NCI-H2196 treated with DMSO at 0.1 percent for 48 hours (cell line): ENCODE results near the gene UGT1A8.
"Not testable (repeated sequence)": the region's sequence is repeated elsewhere in the genome, so short reads cannot be mapped to it uniquely, and the experiment has no call there.

Source experiments
- DNase-seq: peaks from one replicate; lab custom pipeline; 2025; ENCODE audit not compliant: unreplicated experiment; lab: John Stamatoyannopoulos, UW

Gene UGT1A8

DNA sequence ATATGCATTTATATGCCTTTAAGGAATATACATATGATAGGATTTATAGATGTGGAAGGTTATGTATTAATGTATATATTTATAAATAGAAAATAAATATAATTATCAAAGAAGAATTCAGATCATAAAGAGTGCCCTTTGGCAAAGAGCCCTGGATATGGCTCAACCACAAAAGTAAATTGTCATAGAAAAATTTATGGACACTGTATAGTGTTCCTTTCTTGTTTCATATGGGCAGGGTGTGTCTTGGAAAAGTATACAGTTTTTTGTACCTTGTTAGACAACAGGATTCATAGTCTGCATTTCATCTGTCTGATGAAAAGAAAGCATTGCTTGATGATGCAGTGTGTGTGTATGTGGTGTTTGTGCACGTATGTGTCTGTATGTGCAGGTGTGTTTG is 67.2 kb downstream of the UGT1A8 start:
- DNase-seq, result no peak

DNA sequence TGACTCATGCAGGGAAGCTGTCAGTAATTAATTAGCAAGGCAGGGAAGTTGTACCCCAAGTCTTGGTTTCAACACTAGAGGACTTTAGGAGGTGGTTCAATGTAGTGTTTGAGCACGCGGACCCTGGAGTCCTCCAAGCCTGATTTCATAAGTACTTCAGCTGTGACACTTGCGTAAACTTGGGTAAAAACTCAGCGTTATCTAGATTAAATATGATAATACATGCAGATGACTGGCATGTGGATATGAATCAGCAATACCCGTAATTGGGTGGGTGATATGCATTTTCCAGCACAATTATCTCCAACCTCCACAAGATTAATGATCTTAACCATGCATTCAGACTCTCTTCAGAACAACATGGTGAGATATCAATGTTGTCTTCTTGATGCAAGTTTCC is 69.5 kb downstream of the UGT1A8 start:
- no peak for DNase-seq

DNA sequence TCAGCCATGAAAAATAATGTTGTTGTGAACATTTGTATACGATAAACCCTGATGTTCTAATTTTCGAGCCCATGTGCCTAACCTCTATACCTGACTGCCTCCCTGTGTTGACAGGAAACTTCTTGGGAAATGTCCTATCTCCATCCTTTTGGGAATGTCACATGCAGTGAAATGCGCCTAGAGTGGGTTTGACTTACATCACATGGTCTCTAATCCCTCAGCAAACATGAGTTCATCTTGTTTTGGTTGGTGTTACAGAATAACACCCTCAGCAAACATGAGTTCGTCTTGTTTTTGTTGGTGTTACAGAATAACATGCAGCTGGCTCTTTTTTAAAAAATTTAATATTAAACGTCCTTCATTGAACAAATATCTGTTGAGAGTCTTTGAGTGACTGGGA is 70.9 kb downstream of the UGT1A8 start:
- no peak for DNase-seq

DNA sequence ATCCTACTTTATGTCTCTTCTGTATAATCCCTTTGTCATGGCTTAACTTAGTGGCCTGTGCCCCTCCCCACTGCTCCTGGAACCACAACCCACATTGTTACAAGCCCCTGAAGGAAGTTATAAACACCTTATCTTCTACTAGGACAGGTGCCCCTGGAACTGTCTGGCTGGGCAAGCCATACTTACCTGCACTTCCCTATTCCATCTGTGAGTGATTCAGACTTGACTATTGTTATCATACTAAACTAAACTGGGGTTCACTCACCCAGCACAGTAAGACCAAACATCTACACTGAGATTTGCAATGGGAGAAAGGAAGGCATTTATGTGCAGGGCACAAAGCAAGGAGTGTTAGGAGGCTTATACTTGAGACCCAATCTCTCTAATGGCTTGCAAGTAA is 71.6 kb downstream of the UGT1A8 start:
- DNase-seq, result no peak

DNA sequence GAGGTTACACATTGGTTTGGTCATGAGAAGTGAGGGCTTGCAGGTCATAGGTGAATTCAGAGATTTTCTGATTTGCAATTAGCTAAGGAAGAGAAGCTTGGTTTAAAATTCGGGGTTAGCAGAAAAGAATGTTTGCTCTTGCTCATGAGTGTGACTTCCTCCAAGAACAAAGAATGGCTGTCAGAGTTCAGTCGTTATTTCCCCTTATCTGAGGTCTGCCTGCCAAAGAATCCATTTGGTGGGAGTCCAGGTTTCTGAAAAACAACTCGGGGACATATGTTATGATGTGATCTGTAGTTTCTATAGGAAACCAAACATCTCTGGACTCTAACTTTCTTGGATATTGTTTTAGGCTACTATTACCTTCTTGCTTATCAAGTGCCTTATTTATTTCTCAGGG is 72.1 kb downstream of the UGT1A8 start:
- DNase-seq, result no peak

DNA sequence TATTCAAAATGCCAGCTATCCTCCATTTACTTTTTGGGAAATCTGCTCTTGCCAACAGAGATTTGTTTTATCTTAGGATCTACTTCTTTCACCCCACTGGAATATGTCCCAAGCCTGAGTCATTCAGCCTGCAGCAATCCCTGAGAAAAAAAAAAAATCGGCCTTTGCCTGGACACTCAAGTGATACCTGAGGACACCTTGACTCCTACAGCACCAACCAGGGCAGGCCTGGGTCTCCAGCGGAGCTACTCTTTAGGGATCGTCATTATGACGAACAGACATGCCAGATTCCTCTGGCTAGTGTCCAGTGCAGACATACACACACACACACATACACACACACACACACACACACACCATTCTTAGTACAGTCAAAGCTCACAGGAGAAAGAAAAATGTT is 73.0 kb downstream of the UGT1A8 start:
- DNase-seq, result no peak

DNA sequence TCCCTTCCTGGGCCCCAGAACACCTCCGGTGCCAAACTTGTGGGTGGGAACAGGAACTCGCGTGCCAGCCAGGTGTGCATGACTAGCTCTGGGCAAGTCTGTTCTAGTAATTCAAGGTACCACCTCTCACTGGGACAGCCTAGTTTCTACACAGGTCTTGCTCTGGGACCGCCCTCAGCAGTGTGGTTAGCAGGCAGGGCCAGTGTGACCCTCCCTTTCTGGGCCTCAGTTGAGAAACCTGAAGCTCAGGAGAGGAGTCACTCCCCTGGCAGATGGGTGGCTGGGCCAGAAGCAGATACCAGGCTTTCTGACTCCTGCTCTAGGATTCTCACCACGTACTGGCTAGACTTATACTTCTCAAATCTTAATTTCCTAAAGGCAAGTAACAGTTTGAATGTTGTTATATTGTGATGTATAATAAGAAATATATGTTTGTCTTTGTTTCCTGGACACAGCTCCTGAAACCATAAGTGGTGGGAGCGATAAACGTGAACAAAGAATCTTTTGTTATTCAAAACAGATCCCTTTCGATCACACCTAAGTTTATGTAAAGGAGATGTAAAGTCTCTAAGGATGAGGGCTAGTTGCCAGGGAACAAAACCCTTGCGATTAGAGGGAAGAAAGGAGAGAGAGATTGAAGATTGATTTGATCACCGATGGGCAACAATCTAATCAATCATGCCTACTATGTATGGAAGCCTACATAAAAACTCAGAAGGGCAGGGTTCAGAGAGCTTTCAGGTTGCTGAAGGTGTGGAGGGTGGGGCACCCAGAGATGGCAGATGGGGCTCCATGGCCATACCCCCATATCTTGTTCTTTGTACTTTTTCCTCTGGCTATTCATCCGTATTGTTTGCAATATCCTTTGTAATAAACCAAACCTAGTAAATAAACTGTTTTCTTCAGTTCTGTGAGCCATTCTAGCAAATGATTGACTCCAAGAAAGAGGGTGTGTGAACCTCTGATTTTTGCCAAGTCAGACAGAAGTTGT is 74.3 kb downstream of the UGT1A8 start:
- DNase-seq, result no peak

DNA sequence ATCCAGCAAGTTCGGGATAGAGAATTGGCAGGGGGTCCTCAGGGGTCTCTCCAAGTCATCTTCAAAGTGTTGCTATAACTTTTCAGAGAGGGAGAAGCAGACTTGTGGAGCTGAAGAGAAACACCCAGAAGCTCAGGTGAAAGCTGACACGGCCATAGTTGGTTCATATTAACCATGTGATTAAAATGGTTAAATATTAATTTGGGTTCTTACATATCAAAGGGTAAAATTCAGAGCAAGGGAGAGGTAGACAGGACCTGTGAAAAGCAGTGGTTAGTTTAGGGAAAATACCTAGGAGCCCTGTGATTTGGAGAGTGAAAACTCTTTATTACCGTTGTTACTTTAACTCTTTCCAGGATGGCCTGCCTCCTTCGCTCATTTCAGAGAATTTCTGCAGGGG is 75.2 kb downstream of the UGT1A8 start, which contains the start of gene UGT1A6:
Gene UGT1A6, plus strand, starts transcription at position 243 of the 400 bp plus-strand sequence. Its CDS starts 115 bp downstream, at position 358.
- no peak for DNase-seq

DNA sequence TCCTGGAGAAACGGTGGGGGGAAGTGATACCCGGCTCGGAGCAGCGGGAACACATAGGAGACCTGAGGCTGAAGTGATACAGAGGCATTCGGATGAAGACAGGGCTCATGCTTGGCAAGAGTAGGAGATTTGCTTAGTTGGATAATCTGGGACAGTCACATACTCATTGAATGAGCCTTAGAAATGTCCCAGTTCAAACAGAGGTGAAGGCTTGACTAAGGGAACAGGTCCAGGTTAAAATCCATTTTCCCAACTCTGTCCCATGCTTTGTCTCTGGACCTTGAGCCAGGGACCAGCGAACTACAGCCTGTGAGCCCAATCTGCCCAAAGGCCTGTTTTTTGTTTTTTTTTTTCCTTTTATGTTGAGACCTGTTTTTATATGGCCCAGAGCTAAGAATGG is 76.5 kb downstream of the UGT1A8 start:
- DNase-seq, result no peak

DNA sequence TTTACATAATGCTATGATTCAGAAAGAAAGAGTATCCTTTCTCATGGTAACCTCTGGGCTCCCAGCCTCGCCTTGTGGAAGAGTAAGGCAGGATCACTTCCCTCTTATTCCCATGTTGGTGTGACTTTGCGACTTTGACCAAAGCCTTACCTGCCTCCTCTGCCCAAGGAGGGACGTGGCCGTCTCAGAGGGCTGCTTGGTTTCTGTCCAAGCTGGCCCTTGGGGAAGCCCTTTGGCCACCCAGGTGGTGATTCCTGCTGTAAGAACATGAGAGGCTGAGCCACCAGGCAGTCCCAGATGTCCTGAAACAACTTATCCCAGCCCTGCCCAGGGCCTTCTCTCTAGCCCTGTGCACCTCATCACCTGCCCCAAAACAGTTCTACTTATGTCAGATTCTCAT is 81.3 kb downstream of the UGT1A8 start:
- DNase-seq, result no peak

DNA sequence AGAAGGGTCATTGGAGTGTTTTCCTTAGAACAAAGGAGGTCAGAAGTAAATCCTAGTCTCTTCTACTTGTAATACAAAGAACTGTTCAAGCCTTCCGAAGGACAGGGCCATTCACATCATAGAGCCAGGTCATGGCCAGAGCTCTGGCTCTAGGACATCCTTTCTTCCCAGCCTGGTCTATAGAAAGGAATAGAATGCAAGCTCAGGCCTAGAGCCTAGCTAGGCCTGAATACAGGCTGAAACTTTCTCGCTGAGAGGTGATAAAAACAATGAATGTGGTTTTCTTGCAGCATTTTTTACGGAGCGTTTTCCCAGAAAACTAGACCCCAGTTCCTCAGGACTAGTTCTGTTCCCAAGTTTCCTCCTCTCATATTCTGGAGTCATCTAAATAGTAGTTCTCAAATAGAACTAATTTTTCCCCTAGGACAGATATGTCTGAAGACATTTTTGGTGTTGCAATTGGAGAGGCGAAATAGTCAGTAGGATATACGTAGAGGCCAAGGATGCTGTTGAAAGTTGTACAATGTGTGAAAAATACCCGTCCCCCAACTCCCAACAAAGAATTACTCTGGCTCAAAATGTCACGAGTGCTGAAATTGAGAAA is 82.1 kb downstream of the UGT1A8 start:
- no peak for DNase-seq

DNA sequence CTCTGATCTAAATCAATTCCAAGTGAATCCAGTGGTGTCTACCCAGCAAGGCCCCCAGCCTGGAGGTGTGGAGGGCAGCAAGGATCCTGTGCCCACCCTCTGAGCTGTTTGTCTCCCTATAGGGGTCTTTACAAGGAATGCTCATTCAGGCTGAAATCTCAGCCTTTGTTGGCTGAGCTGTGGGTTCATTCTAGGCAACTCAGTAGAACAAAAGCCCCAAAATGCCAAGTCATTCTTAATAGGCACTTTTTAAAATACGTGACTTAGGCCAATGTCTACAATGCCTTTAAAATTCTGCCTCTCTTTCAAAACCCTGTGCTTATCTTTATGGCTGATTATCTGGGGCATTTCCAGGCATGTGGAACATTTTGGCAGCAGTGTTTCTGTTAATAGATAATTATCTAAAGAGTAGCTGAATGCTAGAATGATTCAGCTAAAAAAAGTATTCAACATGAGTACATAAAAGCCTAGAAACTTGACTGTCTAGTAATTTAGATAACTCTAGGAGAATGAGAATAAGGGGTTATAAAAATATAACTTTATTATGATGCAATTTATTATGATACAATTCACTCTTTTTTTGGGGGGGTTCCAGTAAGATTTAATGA is 82.7 kb downstream of the UGT1A8 start:
- DNase-seq, result peak; percentile 50

DNA sequence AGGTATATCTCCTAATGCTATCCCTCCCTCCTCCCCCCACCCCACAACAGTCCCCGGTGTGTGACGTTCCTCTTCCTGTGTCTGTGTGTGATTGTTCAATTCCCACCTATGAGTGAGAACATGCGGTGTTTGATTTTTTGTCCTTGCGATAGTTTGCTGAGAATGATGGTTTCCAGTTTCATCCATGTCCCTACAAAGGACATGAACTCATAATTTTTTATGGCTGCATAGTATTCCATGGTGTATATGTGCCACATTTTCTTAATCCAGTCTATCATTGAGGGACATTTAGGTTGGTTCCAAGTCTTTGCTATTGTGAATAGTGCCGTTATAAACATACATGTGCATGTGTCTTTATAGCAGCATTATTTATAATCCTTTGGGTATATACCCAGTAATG is 83.4 kb downstream of the UGT1A8 start:
- DNase-seq, result not testable (repeated sequence)

DNA sequence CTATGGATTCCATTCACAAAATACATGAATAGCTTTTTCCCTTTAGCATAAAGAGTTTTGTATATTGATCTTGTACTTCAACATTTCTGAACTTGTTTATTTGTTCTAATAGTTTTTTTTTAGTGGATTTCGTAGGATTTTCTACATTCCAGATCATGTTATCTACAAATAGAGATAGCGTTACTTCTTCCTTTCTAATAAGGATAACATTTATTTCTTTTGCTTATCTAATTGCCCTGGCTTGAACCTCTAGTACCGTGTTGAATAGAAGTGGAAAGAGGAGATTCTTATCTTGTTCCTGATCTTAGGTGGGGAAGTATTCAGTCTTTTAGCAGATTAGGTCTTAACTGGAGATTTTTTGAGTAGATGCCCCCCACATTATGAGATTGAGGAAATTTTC is 84.8 kb downstream of the UGT1A8 start:
- no peak for DNase-seq

DNA sequence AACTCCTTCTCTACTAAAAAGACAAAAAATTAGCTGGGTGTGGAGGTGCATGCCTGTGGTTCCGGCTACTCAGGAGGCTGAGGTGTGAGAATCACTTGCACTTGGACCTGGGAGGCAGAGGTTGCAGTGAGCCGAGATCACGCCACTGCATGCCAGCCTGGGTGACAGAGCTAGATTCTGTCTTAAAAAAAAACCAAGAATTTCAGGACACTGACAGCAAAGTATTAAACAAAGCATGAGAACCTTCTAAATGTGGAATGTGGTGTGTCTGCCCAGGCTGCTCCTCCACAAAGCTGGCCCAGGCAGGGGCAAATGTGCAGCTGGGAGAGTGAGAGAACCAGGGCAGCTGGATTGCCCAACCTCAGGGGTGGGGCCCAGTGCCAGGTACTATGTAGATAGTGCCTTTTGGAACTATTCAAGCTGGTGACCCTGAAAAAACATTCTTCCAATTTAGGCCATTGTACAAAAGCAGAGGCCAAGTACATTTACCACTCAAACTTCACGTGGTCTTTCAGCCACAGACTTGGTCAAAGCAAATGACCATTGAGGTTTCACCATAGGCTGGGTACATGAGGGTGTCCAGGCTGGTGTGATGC is 88.6 kb downstream of the UGT1A8 start:
- DNase-seq, result no peak

DNA sequence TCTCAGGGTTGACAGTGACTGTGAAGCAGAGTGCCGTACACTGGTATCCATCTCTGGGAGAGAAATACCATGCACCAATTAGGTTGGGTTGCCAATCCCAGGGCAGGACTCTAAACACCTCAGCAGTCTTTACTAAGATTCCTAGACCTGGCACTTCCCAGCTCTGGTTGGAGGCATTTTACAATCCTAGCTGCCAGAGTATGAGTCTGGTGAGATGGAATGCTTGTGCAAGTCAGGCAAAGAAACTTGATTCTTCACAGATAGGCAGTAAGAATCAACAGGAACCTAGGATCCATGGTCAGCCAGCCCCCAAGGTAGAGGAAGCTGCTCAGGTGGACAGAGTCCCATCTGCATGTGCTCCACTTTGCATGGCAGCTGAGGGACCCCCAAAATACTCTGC is 89.3 kb downstream of the UGT1A8 start:
- DNase-seq, result no peak

DNA sequence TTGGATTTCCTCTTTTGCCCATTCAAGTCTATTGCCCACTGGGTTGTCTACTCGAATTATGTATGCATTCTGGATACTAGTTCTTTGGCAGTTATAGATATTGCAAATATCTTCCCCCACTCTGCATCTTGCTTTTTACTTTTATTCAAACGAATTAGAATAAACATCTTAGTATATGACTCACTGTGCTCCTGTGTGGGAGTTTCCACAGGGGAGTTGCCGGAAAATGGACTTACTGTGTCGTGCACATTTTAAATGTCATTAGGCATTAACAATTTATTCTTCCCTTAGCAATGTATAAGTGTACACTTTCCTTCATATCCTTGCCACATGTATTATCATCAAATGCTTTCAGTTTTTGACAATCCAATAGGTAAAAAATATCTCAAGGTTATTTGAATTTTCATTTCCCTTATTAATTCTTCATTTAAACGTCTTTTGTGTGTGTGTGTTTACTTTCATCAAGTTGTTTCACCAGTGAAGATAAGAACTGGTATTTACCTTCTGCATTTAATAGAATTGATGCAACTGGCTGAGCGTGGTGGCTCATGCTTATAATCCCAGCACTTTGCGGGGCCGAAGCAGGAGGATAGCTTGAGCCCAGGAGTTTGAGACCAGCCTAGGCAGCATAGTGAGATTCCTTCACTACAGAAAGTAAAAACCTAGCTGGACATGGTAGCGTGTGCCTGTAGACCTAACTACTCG is 90.7 kb downstream of the UGT1A8 start:
- DNase-seq, result no peak

DNA sequence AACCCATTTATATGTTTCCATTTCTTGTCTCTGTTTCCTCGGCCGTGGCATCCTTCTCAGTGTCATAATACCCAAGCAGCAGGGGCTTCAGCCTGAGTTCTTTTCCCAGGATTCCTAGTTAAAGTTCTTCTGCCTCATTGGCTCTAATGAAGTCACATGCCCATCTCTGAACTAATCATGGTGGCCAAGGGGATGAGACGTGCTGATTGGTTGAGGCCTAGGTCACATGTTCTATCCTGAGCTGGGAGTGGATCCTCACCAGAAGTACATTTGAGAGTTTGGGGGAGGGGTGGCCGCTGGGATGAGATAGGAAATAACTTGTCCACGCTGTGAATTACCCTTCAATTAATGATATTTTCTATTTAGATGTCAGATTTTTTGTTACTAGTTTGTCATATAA is 91.5 kb downstream of the UGT1A8 start:
- no peak for DNase-seq

DNA sequence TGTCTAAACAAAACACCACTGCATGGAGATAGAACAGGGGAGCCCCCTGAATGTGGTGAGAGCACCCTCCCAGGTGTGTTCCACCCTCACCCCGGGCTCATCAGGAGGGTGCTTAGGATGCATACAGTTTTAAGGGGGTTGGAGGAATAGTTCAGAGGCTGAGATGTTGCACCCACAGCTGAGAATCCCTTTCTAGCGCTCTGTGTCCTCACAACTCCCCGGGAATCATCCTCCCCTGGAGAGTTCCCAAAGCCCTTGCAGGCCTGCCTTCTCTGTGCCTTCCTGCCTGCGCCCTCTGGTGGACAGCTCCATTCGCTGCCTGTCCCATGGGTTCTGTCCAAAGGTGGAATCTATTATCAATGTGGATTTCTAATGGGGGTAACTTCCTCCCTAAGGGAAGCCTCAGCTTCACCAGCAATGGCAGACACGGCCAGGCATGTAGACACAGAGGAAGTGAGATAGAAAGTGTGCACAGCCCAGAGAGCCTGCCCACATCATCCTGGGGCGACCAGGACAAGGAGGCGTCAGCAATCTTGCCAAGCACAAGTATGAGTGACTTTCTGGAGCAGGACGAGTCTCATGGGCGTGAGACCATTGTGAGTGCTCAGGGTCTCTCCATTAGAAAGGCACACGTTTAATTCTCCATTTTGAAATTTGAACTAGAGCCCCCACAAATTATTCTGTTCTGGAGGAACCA is 94.0 kb downstream of the UGT1A8 start:
- DNase-seq, result peak; percentile 39

DNA sequence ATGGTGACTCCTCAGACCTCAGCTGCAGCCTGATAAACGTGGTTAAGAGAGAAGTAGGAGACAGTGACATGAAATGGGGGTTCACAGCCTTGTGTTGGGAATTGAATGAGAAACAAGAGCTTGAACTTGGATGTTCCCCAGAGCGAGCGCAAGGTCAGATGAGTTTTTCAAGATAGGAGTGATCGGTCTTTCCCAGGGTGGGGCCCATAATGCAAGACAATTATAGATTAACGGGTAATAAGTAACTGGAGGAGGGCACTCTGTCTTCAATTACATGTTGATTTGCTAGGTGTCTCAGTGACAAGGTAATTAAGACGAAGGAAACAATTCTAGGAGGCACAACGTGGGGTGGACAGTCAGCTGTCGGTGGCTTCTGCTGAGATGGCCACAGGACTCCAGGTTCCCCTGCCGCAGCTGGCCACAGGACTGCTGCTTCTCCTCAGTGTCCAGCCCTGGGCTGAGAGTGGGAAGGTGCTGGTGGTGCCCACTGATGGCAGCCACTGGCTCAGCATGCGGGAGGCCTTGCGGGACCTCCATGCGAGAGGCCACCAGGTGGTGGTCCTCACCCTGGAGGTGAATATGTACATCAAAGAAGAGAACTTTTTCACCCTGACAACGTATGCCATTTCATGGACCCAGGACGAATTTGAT is 95.3 kb downstream of the UGT1A8 start, which contains the start of gene UGT1A5:
Gene UGT1A5, plus strand, starts transcription at position 297 of the 651 bp plus-strand sequence. Its CDS starts 85 bp downstream, at position 382.
- DNase-seq, result no peak
